Activated naive CD8-positive, alpha-beta T cell (primary cell): Measurements from ENCODE around the gene GALNT9.
"Not testable (repeated sequence)": the region's sequence is repeated elsewhere in the genome, so short reads cannot be mapped to it uniquely, and the experiment has no call there.

Source experiments
- H3K27ac Mint-ChIP-seq: one replicate; pipeline ENCODE4 v1.8.0; 2021; ENCODE audit warnings: mixed read lengths
- H3K27me3 Mint-ChIP-seq: one replicate; pipeline ENCODE4 v1.8.0; 2021; ENCODE audit warnings: mixed read lengths
- H3K36me3 Mint-ChIP-seq: one replicate; pipeline ENCODE4 v1.8.0; 2021; ENCODE audit warnings: mixed read lengths
- H3K4me1 Mint-ChIP-seq: one replicate; pipeline ENCODE4 v1.8.0; 2021; ENCODE audit warnings: low read depth, mixed read lengths
- H3K4me3 Mint-ChIP-seq: one replicate; pipeline ENCODE4 v1.8.0; 2021; ENCODE audit warnings: mild to moderate bottlenecking, mixed read lengths
- H3K9me3 Mint-ChIP-seq: one replicate; pipeline ENCODE4 v1.8.0; 2021; ENCODE audit warnings: low read depth, mixed read lengths

GALNT9 gene

DNA sequence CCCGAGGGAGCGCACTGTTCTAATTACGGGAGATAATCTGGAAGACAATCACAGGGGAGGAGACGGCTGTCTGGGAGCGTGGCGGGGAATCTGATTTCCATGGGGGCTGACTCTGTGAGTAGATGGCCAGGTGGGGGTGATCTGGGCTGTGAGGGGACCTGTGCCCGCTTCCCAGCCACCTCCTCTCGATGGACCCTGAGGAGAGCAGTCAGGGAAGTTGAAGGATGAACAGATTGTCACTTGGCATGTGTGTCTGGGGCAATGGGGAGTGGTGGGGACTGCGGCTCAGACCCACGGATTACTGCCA is 22.6 kb downstream of the GALNT9 start:
- H3K4me3 Mint-ChIP-seq, result no peak overlapping the region
- peaks cover 11% of the 10 kb centered on the region for H3K9me3 Mint-ChIP-seq
- H3K27me3 Mint-ChIP-seq, result peaks cover 2% of the 10 kb centered on the region
- no peaks in the 10 kb centered on the region for H3K36me3 Mint-ChIP-seq
- H3K4me1 Mint-ChIP-seq, result no peaks in the 10 kb centered on the region
- no peak overlapping the region for H3K27ac Mint-ChIP-seq

DNA sequence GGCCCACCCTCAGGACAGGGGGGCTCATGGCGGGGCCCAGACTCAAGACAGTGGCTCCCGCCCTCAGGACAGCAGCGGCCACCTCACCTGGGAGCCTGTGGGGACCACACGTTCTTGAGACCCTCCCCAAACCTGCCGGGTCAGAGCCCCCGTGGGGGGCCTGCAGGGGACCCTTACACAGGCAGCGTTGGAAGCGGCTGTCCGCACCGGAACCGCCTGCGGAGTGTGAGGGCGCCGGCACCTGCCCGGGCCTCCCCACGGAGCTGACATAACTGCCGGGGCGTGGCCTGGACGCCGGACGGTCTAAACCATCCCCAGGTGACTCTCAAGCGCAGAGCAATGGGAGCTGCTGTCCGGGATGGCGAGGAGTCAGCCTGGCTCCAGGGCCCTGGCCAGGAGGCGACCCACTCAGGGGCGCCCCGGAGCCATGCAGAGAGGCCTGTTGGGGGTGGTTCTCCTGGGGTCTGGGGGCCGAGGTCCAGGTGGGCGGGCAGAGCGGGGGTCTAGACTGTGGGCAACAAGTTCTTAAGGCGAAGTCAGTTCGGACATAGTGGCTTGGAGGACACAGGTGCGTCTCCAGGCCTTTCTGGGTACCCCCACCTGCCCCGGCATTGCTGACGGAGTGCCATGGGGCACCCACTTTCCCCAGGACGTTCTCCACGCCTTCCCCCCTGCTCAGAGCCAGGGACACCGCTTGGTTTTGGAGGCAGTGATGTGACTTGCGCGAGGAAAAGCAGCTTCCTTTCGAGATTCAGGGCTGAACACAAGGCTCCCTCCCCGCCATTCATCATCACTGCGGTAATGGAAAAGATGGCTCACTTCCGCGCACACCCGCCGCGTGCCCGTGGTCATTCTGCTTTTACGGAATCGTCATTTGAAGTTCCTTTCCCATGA is 23.2 kb downstream of the GALNT9 start:
- H3K36me3 Mint-ChIP-seq, result no peaks in the 10 kb centered on the region
- H3K9me3 Mint-ChIP-seq, result peaks cover 5% of the 10 kb centered on the region
- H3K27ac Mint-ChIP-seq, result no peak overlapping the region
- no peak overlapping the region for H3K4me3 Mint-ChIP-seq
- H3K27me3 Mint-ChIP-seq, result peaks cover 2% of the 10 kb centered on the region
- no peaks in the 10 kb centered on the region for H3K4me1 Mint-ChIP-seq

DNA sequence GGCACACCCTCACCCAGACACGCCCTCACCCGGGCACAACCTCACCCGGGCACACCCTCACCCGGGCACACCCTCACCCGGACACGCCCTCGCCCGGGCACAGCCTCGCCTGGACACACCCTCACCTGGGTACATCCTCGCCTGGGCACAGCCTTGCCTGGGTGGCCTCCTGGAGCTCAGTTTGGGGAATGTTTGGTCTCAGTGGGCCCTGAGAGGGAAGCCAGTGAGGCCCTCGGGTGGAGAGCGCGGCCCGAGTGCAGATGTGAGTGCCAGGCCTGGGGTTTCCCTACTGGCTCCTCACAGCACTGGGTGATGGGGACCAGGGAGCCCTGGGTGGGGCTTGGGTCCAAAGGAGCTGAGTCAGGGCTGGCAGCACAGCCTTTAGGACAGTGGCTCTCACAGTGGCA is 23.8 kb downstream of the GALNT9 start:
- Mint-ChIP-seq H3K27me3 (peaks cover 2% of the 10 kb centered on the region), H3K4me1 (no peaks in the 10 kb centered on the region), H3K4me3 (no peak overlapping the region), H3K9me3 (no peaks in the 10 kb centered on the region), H3K27ac (no peak overlapping the region), H3K36me3 (no peaks in the 10 kb centered on the region)

GRCh38 chr12:132304866-132305265 is 24.5 kb downstream of the GALNT9 start:
- not testable (repeated sequence) for H3K36me3 Mint-ChIP-seq, H3K27me3 Mint-ChIP-seq, H3K27ac Mint-ChIP-seq, H3K4me3 Mint-ChIP-seq, H3K4me1 Mint-ChIP-seq, H3K9me3 Mint-ChIP-seq

DNA sequence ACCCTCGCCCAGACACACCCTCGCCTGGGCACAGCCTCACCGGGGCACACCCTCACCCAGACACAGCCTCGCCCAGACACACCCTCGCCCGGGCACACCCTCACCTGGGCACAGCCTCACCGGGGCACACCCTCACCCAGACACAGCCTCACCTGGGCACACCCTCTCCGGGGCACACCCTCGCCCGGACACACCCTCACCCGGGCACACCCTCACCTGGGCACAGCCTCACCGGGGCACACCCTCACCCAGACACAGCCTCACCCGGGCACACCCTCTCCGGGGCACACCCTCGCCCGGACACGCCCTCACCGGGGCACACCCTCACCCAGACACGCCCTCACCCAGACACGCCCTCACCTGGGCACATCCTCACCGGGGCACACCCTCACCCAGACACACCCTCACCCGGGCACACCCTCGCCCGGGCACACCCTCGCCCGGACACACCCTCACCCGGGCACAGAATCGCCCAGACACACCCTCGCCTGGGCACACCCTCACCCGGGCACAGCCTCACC is 25.5 kb downstream of the GALNT9 start:
- not testable (repeated sequence) for H3K9me3 Mint-ChIP-seq, H3K4me1 Mint-ChIP-seq, H3K27ac Mint-ChIP-seq, H3K27me3 Mint-ChIP-seq, H3K36me3 Mint-ChIP-seq, H3K4me3 Mint-ChIP-seq

GRCh38 chr12:132302466-132303358 is 26.7 kb downstream of the GALNT9 start:
- H3K9me3 Mint-ChIP-seq, result no peaks in the 10 kb centered on the region

DNA sequence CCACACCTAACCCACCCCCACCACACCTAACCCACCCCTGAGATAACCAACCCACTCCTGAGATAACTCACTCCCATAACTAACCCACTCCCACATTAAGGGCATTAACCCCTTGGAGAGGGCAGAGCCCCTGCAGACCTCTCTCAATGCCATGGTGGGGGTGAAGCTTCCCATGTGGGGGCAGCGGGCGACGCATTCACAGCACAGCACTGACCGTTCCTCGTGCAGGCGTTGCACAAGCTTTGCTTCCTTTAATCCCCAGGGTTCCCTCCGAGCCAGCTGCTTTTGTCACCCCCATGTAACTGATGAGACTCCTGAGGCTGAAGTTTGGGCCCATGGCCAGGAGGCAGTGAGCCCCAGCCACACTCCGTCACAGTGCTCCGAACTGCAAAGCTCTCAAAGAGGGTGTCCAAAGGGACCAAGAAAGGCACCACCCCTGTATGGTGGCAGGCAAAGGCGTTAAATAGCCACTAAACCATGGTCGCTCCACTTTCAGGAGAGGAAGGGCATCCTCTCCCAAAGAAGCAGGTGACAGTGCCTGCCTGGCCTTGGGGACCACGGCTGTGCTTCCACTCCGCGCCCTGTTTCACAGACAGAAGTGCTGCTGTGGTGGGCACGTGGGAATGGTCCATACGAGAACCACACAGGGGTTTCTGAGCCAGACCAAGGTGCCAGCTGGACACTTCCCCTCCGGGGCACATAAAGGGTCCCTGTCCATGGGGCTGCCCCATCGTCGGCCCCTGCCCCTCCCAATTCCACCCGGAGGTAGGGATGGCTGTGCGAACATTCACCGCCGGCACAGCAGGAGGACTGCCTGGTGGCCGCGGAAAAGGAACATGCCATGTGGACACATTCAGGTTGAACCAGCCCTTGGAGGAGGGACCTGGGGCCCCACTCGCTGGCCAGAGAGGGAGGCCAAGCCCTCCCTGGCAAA is 28.3 kb downstream of the GALNT9 start:
- Mint-ChIP-seq H3K27me3 (peaks cover 2% of the 10 kb centered on the region), H3K9me3 (no peaks in the 10 kb centered on the region), H3K27ac (no peak overlapping the region), H3K36me3 (no peaks in the 10 kb centered on the region), H3K4me3 (no peak overlapping the region), H3K4me1 (no peaks in the 10 kb centered on the region)

More at GRCh38 chr12:132302466-132303358, 26.7 kb downstream of the GALNT9 start:
- Mint-ChIP-seq H3K36me3 (no peaks in the 10 kb centered on the region), H3K27me3 (peaks cover 2% of the 10 kb centered on the region), H3K4me1 (no peaks in the 10 kb centered on the region), H3K27ac (no peak overlapping the region), H3K4me3 (no peak overlapping the region)

DNA sequence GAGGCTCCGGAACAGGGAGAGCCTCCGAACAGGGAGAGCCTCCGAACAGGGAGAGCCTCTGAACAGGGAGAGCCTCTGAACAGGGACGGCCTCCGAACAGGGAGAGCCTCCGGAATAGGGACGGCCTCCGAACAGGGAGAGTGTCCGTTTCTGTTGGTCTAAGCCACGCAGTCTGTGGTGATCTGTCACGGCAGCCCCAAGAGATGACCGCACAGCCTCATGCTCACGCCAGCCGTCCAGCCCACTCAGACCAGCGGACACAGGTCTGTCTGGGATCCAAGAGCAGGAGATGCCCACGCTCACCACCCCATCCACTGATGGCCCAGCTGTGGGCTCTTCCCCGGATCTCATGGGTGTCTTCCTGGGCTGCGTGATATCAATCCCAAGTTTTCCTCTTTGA is 33.3 kb downstream of the GALNT9 start:
- H3K4me3 Mint-ChIP-seq, result no peak overlapping the region
- no peak overlapping the region for H3K27ac Mint-ChIP-seq
- H3K9me3 Mint-ChIP-seq, result no peaks in the 10 kb centered on the region
- H3K4me1 Mint-ChIP-seq, result no peaks in the 10 kb centered on the region
- H3K27me3 Mint-ChIP-seq, result peaks cover 6% of the 10 kb centered on the region
- H3K36me3 Mint-ChIP-seq, result no peaks in the 10 kb centered on the region

GRCh38 chr12:132295561-132295960 is 33.8 kb downstream of the GALNT9 start:
- not testable (repeated sequence) for H3K9me3 Mint-ChIP-seq, H3K36me3 Mint-ChIP-seq, H3K27me3 Mint-ChIP-seq, H3K27ac Mint-ChIP-seq, H3K4me3 Mint-ChIP-seq, H3K4me1 Mint-ChIP-seq

- H3K4me3 Mint-ChIP-seq, result no peak overlapping the region
- H3K27me3 Mint-ChIP-seq, result peaks cover 6% of the 10 kb centered on the region
- H3K27ac Mint-ChIP-seq, result no peak overlapping the region
- no peaks in the 10 kb centered on the region for H3K4me1 Mint-ChIP-seq
- H3K36me3 Mint-ChIP-seq, result no peaks in the 10 kb centered on the region
- no peaks in the 10 kb centered on the region for H3K9me3 Mint-ChIP-seq
These were observed 34.3 kb downstream of the GALNT9 start for GRCh38 chr12:132295101-132295526.

GRCh38 chr12:132294121-132295034 is 35.0 kb downstream of the GALNT9 start:
- no peaks in the 10 kb centered on the region for H3K9me3 Mint-ChIP-seq
- no peak overlapping the region for H3K27ac Mint-ChIP-seq
- no peaks in the 10 kb centered on the region for H3K36me3 Mint-ChIP-seq
- no peak overlapping the region for H3K4me3 Mint-ChIP-seq
- no peaks in the 10 kb centered on the region for H3K4me1 Mint-ChIP-seq
- H3K27me3 Mint-ChIP-seq, result peaks cover 6% of the 10 kb centered on the region

GRCh38 chr12:132292328-132293319 is 36.8 kb downstream of the GALNT9 start:
- Mint-ChIP-seq H3K4me3 (no peak overlapping the region), H3K27me3 (peaks cover 6% of the 10 kb centered on the region), H3K36me3 (no peaks in the 10 kb centered on the region), H3K9me3 (no peaks in the 10 kb centered on the region), H3K4me1 (no peaks in the 10 kb centered on the region), H3K27ac (no peak overlapping the region)
